NT2/D1 (cell line): ENCODE results near the gene SRBD1.

Source experiments
- DNase-seq: peaks from one replicate; pipeline ENCODE4 v3.0.0-alpha.2; 2011; ENCODE audit warnings: low read depth, low spot score
- H3K27me3 ChIP-seq: 2 replicates; pipeline ENCODE4 v1.6.0; 2011; ENCODE audit warnings: mild to moderate bottlenecking; ENCODE audit not compliant: insufficient read length, insufficient read depth
- H3K36me3 ChIP-seq: 2 replicates; pipeline ENCODE4 v1.6.1; 2011; ENCODE audit warnings: mild to moderate bottlenecking, low read length, mixed read lengths; ENCODE audit not compliant: insufficient read depth, insufficient read length
- H3K4me1 ChIP-seq: 2 replicates; pipeline ENCODE4 v1.5.1; 2011; ENCODE audit not compliant: insufficient read depth, insufficient read length
- H3K4me3 ChIP-seq: 2 replicates; pipeline ENCODE4 v1.5.1; 2011; ENCODE audit warnings: low read depth; ENCODE audit not compliant: insufficient read length
- H3K9ac ChIP-seq: 2 replicates; pipeline ENCODE4 v1.6.0; 2011; ENCODE audit warnings: low read depth; ENCODE audit not compliant: insufficient read length
- H3K9me3 ChIP-seq: 2 replicates; pipeline ENCODE4 v1.5.1; 2011; ENCODE audit warnings: mild to moderate bottlenecking, low read length; ENCODE audit not compliant: insufficient read depth
- SUZ12 ChIP-seq: IDR thresholded peaks from 2 replicates; pipeline ENCODE4 v1.6.1; 2011; ENCODE audit not compliant: insufficient read length, insufficient read depth; ENCODE audit errors: extremely low read depth
- YY1 ChIP-seq: IDR thresholded peaks from 2 replicates; pipeline ENCODE4 v1.6.1; 2011; ENCODE audit not compliant: insufficient read length, insufficient read depth
- ZNF274 ChIP-seq: IDR thresholded peaks from 2 replicates; pipeline ENCODE4 v1.6.1; 2011; ENCODE audit warnings: mild to moderate bottlenecking, low read depth, low read length

SRBD1 gene

DNA sequence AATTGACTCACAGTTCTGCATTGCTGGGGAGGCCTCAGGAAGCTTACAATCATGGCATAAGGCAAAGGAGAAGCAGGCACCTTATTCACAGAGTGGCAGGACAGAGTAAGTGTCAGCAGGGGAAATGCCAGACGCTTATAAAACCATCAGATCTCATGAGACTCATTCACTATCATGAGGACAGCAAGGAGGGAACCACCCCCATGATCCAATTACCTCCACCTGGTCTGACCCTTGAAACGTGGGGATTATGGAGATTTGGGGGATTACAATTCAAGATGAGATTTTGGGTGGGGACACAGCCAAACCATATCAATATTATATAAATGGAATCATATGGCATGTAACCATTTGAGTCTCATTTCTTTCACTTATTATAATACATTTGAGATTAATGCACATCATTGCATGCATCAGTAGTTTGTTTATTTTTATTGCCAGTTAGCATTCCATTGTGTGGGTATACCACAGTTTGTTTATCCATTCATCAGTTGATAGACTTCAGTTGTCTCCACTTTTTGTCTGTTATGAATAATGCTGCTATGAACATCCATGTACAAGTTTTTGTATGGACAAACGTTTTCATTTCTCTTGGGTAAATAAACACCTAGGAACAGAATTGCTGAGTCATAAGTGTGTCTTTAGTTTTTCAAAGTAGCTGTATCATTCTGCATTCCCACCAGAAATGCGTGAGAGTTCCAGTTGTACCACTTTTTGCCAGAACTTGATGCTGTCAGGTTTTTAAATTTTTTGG lies 5.8 kb upstream of the SRBD1 start:
- Histone ChIP-seq H3K27me3 (no peaks in the 10 kb centered on the region), H3K4me1 (no peaks in the 10 kb centered on the region), H3K9ac (no peak overlapping the region), H3K4me3 (no peak overlapping the region), H3K9me3 (no peaks in the 10 kb centered on the region), H3K36me3 (no peaks in the 10 kb centered on the region)
- no peak for TF ChIP-seq ZNF274
- TF ChIP-seq SUZ12 = no peak
- no peak for TF ChIP-seq YY1
- no peak for DNase-seq

DNA sequence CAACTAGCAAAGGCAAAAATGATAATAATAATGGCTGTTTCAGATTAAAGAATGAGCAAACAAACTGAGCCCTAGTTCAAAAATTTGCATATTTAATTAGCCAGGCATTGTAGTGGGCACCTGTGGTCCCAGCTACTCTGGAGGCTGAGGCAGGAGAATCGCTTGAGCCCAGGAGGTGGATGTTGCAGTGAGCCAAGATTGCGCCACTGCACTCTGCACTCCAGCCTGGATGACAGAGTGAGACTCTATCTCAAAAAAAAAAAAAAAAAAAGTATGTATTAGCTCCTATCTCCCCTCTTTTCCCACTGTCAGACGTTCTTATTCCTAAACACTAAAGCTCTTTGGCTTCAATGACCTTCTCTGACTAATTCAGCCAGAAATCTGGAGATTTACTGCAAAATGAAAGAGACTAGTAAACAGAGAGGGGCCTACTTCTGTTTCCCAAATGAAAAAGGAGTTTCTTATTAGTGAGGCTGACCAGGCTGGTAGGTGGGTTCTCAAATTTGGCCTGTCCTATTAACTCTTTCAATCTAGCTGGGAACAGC lies 3.9 kb upstream of the SRBD1 start:
- TF ChIP-seq YY1 (no peak), SUZ12 (no peak), ZNF274 (no peak)
- Histone ChIP-seq H3K36me3 (no peaks in the 10 kb centered on the region), H3K4me1 (no peaks in the 10 kb centered on the region), H3K27me3 (no peaks in the 10 kb centered on the region), H3K4me3 (no peak overlapping the region), H3K9ac (no peak overlapping the region), H3K9me3 (no peaks in the 10 kb centered on the region)
- no peak for DNase-seq

DNA sequence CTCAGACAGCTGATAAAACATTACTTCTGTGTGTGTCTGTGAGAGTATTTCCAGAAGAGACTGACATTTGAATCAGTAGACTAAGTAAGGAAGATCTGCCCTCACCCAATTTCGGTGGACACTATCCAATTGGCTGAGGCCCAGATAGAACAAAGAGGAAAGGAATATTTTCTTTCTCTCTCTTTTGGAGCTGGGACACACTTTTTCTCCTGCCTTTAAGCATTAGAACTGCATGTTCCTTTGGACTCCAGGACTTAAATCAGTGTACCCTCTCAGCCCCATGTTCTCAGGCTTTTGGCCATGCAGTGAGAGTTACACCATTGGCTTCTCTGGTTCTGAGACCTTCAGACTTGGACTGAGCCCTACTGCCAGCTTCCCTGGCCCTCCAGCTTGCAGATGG lies 3.3 kb upstream of the SRBD1 start:
- no peak for TF ChIP-seq ZNF274
- no peak for TF ChIP-seq YY1
- no peak for TF ChIP-seq SUZ12
- Histone ChIP-seq H3K9ac (no peak overlapping the region), H3K4me1 (no peaks in the 10 kb centered on the region), H3K4me3 (no peak overlapping the region), H3K27me3 (no peaks in the 10 kb centered on the region), H3K9me3 (no peaks in the 10 kb centered on the region), H3K36me3 (no peaks in the 10 kb centered on the region)
- DNase-seq = no peak

DNA sequence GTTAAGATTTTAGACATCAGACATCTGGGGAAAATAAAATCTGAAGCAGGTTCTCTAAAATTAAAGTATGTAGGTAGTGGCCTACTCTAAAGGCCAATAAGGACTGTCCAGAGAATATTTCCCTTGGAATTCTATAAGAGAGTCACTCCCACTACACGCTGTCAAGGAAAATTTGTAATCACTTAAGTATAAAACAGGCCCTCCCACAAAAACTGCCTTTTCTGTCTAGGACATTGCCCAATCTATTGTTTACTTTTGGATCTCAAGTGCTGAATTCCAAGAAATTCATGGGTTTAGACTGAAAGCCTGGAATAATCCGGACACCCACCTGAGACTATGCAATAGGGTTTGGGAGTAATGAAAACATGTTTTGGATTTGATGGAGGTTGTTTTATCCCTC lies 1.7 kb upstream of the SRBD1 start:
- Histone ChIP-seq H3K4me3 (no peak overlapping the region), H3K9me3 (no peaks in the 10 kb centered on the region), H3K27me3 (no peaks in the 10 kb centered on the region), H3K9ac (no peak overlapping the region), H3K36me3 (no peaks in the 10 kb centered on the region), H3K4me1 (no peaks in the 10 kb centered on the region)
- TF ChIP-seq ZNF274 (no peak), SUZ12 (no peak)
- DNase-seq = no peak

DNA sequence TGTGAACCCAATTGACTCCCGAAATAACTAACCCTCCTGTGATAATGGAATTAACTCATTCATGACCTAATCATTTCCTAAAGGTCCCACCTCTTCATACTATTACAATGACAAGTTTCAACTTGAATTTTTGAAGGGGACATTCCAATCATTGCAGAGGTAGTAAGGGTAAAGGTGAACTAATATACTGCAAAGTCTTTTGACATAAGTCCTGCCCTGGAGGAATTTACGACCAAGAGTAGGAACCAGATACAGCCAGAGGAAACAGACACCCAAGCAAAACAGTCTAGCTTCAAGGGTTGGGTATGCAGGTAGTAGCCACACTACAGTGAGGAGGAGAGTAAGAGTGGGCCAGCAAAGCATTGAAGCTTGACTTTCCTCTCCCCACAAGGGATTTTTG lies 1.2 kb upstream of the SRBD1 start:
- Histone ChIP-seq H3K9me3 (no peaks in the 10 kb centered on the region), H3K9ac (no peak overlapping the region), H3K4me1 (no peaks in the 10 kb centered on the region), H3K4me3 (no peak overlapping the region), H3K27me3 (no peaks in the 10 kb centered on the region), H3K36me3 (no peaks in the 10 kb centered on the region)
- no peak for TF ChIP-seq YY1
- TF ChIP-seq ZNF274 = no peak
- no peak for TF ChIP-seq SUZ12
- DNase-seq = no peak

DNA sequence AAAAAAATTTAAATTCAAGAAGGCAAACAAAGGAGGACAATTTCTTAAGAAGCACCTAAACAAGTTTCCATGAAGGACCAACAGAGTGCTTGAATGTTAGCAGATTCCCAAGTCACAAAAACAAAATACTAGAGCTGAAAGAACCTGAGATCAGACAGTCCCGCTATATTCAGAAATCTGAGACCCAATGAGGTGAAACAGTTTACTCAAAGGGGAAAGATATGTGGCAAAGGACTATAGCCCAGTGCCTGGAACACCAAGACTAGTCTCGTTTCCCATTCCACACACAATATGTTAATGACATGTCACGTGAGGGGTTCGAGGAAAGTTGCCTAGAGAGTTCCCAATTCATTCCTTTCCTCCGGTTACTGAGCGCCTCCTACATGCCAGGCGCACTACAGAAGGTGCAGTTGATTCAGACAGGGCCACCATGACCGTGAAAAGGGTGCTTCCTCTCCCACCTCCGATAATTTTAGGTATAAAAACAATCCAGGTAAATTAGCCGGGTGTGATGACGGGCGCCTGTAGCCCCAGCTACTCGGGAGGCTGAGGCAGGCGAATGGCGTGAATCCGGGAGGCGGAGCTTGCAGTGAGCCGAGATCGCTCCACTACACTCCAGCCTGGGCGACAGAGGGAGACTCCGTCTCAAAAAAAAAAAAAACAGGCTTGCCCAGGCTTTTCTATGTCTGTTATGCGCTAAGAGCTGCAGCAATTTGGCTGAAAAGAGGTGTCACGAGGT lies 617 bp downstream of the SRBD1 start:
- H3K27me3 ChIP-seq = no peaks in the 10 kb centered on the region
- H3K36me3 ChIP-seq = no peaks in the 10 kb centered on the region
- no peaks in the 10 kb centered on the region for H3K9me3 ChIP-seq
- H3K4me3 ChIP-seq = peak overlapping the region; percentile 73
- DNase-seq = peak; percentile 65
- TF ChIP-seq YY1 (no peak), SUZ12 (no peak), ZNF274 (no peak)
- H3K9ac ChIP-seq = peak overlapping the region; percentile 82
- no peaks in the 10 kb centered on the region for H3K4me1 ChIP-seq

DNA sequence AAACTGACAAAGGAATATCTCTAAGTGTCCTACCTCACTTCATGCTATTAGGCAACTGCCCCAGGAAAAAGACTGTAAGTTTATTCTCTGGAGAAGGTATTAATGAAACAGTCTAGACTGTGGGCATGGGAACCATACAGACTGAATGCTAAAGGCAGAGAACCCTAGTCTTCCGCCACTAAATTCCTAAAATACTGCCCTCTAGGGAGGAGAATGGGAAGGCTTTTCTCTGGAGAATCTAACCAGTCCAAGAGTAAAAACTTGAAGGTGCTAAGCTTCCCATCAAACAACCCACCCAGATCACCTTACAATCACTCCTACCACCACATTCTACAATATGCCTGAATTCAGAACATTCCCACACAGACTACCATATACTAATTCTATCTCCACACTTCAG lies 3.4 kb downstream of the SRBD1 start:
- peak; percentile 23 for DNase-seq
- Histone ChIP-seq H3K27me3 (no peaks in the 10 kb centered on the region), H3K4me3 (no peak overlapping the region), H3K4me1 (no peaks in the 10 kb centered on the region), H3K36me3 (peaks cover 11% of the 10 kb centered on the region), H3K9ac (no peak overlapping the region), H3K9me3 (no peaks in the 10 kb centered on the region)
- no peak for TF ChIP-seq YY1
- no peak for TF ChIP-seq ZNF274
- TF ChIP-seq SUZ12 = no peak
